GM10266 (cell line): ENCODE measurements around the gene PLCH1.

ENCODE experiments used
- DNase-seq: peaks from one replicate; pipeline ENCODE4 v3.0.0; 2012; ENCODE audit errors: extremely low spot score
- TF ChIP-seq, protein P1 (sequence below): IDR thresholded peaks from 2 replicates; pipeline ENCODE4 v1.5.1; 2012; ENCODE audit warnings: mild to moderate bottlenecking, low read depth; ENCODE audit not compliant: control insufficient read depth, insufficient read depth; ENCODE audit errors: missing control alignments

PLCH1 gene

GRCh38 chr3:155423526-155424322 lies 321.1 kb downstream of the PLCH1 start:
- TF ChIP-seq, protein P1, sequence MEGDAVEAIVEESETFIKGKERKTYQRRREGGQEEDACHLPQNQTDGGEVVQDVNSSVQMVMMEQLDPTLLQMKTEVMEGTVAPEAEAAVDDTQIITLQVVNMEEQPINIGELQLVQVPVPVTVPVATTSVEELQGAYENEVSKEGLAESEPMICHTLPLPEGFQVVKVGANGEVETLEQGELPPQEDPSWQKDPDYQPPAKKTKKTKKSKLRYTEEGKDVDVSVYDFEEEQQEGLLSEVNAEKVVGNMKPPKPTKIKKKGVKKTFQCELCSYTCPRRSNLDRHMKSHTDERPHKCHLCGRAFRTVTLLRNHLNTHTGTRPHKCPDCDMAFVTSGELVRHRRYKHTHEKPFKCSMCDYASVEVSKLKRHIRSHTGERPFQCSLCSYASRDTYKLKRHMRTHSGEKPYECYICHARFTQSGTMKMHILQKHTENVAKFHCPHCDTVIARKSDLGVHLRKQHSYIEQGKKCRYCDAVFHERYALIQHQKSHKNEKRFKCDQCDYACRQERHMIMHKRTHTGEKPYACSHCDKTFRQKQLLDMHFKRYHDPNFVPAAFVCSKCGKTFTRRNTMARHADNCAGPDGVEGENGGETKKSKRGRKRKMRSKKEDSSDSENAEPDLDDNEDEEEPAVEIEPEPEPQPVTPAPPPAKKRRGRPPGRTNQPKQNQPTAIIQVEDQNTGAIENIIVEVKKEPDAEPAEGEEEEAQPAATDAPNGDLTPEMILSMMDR: no peak
- DNase-seq: no peak

- DNase-seq: no peak
- TF ChIP-seq, protein P1: no peak
These were observed 323.9 kb downstream of the PLCH1 start for GRCh38 chr3:155420881-155421486.

GRCh38 chr3:155420406-155420805 lies 324.5 kb downstream of the PLCH1 start:
- DNase-seq: no peak
- TF ChIP-seq, protein P1: no peak

DNA sequence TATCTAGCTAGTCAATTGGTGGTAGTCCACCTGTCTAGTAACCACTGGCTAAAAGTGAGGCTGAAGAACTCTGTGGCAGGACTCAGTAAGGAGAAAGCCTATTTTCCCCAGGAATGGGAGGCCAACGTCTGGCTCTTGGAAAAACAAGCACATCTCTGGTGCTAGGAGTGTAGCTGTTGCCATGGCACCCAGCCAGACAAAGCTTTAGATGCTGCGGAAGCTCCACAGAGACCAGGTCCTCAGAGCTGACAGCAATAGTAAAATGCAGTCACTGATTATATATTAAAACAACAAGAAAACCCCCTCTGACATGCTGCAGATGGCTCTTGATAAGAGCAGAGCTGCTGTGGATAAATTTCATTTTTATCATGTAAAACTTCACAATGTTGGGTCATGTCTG lies 326.5 kb downstream of the PLCH1 start:
- TF ChIP-seq, protein P1: no peak
- DNase-seq: no peak

- TF ChIP-seq, protein P1: no peak
- no peak for DNase-seq
These were observed 327.8 kb downstream of the PLCH1 start for GRCh38 chr3:155417119-155417517.

DNA sequence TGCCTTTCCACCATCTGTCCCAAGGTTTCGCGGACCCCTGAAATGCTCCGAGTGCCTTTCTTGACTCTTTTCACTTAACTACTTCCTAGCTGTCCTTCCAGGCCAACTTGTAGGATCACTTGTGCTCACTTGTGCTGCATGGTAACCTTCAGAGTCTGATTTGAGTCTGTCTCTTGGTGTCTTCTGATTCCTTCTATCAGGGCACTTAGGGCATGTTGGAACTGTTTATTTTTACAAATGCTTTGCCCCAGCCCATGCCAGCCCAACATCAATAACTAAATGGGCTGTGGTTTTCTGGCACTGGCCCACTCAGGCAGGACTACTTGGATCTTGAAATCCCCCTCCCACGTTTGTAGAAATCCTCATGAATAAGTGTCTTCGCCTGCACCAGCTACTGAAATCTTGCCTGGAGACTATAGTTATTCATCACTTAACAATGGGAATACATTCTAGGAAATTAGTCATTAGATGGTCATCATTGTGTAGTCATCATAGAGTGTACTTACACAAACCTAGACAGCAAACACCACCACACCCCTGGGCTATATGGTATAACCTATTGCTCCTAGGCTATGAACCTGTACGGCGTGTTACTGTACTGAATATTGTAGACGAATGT lies 328.3 kb downstream of the PLCH1 start:
- no peak for DNase-seq

GRCh38 chr3:155412904-155413303 lies 332.0 kb downstream of the PLCH1 start:
- no peak for DNase-seq
- TF ChIP-seq, protein P1: no peak

More for the DNA sequence above, 328.3 kb downstream of the PLCH1 start:
- TF ChIP-seq, protein P1: no peak
